ENCODE results near the gene WASHC4. TPM values are rescaled to one million over a fixed set of nuclear protein-coding genes. Genes with fewer than 3 reads are reported as not detected.

Gene WASHC4
- total and polyA plus RNA-seq, 2 experiments from 2014 or later = 75.7 to 83.0 TPM

DNA sequence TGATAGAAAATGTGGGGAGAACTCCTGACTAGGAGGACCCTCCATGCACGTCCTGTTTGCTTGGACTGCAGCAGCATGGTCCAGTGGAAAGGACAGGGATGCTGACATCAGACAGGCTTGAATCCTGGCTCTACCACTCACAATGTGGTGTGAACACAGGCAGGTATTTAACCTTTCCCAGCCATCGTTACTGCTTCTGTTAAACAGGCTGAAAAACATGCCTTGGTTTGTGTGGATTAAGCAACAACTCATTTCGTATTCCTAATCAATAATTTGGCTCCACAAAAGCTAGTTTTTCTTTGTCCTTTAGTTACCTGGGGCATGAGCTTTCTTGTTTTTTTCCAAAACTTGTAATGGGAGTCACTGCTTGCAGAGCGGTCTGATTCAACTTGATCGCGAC lies 87.4 kb downstream of the WASHC4 start:
- Mint-ChIP-seq H3K36me3 (ENCODE audit: low read depth) (peaks cover 20% of the 10 kb centered on the region), H3K27ac (no peak overlapping the region), H3K27me3 (ENCODE audit: insufficient read depth, low read depth, poor library complexity) (peaks cover 2% of the 10 kb centered on the region)

DNA sequence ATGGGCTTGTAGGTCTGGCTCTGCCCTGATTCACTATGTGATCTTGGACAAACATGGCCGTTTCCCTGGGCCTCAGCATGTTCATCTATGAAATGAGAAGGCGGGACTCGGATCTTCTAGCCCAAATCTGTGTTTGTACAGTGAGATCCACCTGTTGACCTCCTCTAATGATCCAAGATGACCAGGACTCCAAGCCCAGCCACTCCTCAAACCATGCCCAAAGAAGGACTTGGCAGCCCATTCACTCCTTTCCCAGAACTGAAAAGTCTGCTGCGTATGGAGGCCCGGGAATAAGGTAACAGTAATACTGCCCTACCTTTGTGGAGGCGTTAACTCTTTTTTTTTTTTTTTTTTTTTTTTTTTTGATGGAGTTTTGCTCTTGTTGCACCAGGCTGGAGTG lies 88.6 kb downstream of the WASHC4 start:
- H3K79me2 ChIP-seq (replicated peaks; ENCODE audit: insufficient read depth) = no peaks in the 10 kb centered on the region
- H3K4me3 ChIP-seq = no peak overlapping the region
- Mint-ChIP-seq H3K9me3 (no peaks in the 10 kb centered on the region), H3K36me3 (ENCODE audit: low read depth) (peaks cover 23% of the 10 kb centered on the region), H3K4me3 (no peak overlapping the region), H3K4me1 (peaks cover under 1% of the 10 kb centered on the region; the same call in 2 of the 3 replicates), H3K27ac (no peak overlapping the region), H3K27me3 (ENCODE audit: insufficient read depth, low read depth, poor library complexity) (peaks cover 2% of the 10 kb centered on the region)
- H3K4me1 ChIP-seq (ENCODE audit: insufficient read depth) = peaks cover 4% of the 10 kb centered on the region; the same call in 1 of the 2 replicates
- no peak overlapping the region for H3K27ac ChIP-seq (ENCODE audit: low read depth)
- TF ChIP-seq EZH2phosphoT487 (IDR thresholded peaks at IDR 0.05; ENCODE audit: unreplicated experiment) (no peak), EZH2 (IDR thresholded peaks at IDR 0.05; ENCODE audit: low read depth, unreplicated experiment) (no peak), POLR2AphosphoS5 (IDR thresholded peaks at IDR 0.05; ENCODE audit: low read depth) (no peak), NANOG (IDR thresholded peaks at IDR 0.05; ENCODE audit: borderline replicate concordance) (no peak), CREB1 (CRISPR knock-in tag; IDR thresholded peaks at IDR 0.05; ENCODE audit: low read depth) (no peak), ZNF114 (CRISPR knock-in tag; IDR thresholded peaks at IDR 0.05) (no peak), JUNB (IDR thresholded peaks at IDR 0.05; ENCODE audit: unreplicated experiment) (no peak)
- TF ChIP-seq, protein P1, sequence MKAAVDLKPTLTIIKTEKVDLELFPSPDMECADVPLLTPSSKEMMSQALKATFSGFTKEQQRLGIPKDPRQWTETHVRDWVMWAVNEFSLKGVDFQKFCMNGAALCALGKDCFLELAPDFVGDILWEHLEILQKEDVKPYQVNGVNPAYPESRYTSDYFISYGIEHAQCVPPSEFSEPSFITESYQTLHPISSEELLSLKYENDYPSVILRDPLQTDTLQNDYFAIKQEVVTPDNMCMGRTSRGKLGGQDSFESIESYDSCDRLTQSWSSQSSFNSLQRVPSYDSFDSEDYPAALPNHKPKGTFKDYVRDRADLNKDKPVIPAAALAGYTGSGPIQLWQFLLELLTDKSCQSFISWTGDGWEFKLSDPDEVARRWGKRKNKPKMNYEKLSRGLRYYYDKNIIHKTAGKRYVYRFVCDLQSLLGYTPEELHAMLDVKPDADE (IDR thresholded peaks at IDR 0.05) = no peak
- TF ChIP-seq, protein P2, sequence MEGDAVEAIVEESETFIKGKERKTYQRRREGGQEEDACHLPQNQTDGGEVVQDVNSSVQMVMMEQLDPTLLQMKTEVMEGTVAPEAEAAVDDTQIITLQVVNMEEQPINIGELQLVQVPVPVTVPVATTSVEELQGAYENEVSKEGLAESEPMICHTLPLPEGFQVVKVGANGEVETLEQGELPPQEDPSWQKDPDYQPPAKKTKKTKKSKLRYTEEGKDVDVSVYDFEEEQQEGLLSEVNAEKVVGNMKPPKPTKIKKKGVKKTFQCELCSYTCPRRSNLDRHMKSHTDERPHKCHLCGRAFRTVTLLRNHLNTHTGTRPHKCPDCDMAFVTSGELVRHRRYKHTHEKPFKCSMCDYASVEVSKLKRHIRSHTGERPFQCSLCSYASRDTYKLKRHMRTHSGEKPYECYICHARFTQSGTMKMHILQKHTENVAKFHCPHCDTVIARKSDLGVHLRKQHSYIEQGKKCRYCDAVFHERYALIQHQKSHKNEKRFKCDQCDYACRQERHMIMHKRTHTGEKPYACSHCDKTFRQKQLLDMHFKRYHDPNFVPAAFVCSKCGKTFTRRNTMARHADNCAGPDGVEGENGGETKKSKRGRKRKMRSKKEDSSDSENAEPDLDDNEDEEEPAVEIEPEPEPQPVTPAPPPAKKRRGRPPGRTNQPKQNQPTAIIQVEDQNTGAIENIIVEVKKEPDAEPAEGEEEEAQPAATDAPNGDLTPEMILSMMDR (conservative IDR thresholded peaks at IDR 0.05; ENCODE audit: low read depth in 2 of 2) = no peak
- H3K4me2 ChIP-seq = no peak overlapping the region
- no peaks in the 10 kb centered on the region for H3K27me3 ChIP-seq (ENCODE audit: insufficient read depth)
- peaks cover 13% of the 10 kb centered on the region; the same call in 1 of the 2 replicates for H3K36me3 ChIP-seq (ENCODE audit: insufficient read depth)
- DNase-seq (ENCODE audit: low spot score) (no peak), ATAC-seq (no peak)
- H4K20me1 ChIP-seq (replicated peaks; ENCODE audit: insufficient read depth) = no peaks in the 10 kb centered on the region
- H2AFZ ChIP-seq = no peak overlapping the region
- H3F3A ChIP-seq (replicated peaks; ENCODE audit: low read depth) = no peaks in the 10 kb centered on the region
- H3K9me2 ChIP-seq (ENCODE audit: insufficient read depth) = no peaks in the 10 kb centered on the region

More for the DNA sequence above, 87.4 kb downstream of the WASHC4 start:
- H2AFZ ChIP-seq = no peak overlapping the region
- no peaks in the 10 kb centered on the region for H3F3A ChIP-seq (replicated peaks; ENCODE audit: low read depth)
- H3K36me3 ChIP-seq (ENCODE audit: insufficient read depth) = peaks cover 13% of the 10 kb centered on the region; the same call in 1 of the 2 replicates
- no peaks in the 10 kb centered on the region for H3K79me2 ChIP-seq (replicated peaks; ENCODE audit: insufficient read depth)
- TF ChIP-seq, protein P2 (conservative IDR thresholded peaks at IDR 0.05; ENCODE audit: low read depth in 2 of 2) = no peak
- TF ChIP-seq POLR2AphosphoS5 (IDR thresholded peaks at IDR 0.05; ENCODE audit: low read depth) (no peak), CREB1 (CRISPR knock-in tag; IDR thresholded peaks at IDR 0.05; ENCODE audit: low read depth) (no peak), JUNB (IDR thresholded peaks at IDR 0.05; ENCODE audit: unreplicated experiment) (no peak), STAT1 (IDR thresholded peaks at IDR 0.05; ENCODE audit: unreplicated experiment) (no peak), EZH2phosphoT487 (IDR thresholded peaks at IDR 0.05; ENCODE audit: unreplicated experiment) (no peak), ZNF331 (CRISPR knock-in tag; IDR thresholded peaks at IDR 0.05; ENCODE audit: low read depth) (no peak), NANOG (IDR thresholded peaks at IDR 0.05; ENCODE audit: borderline replicate concordance) (no peak)
- H3K4me2 ChIP-seq = no peak overlapping the region
- H3K27ac ChIP-seq (ENCODE audit: low read depth) = 0 out of 2 replicates have a peak overlapping the region, but pooled peaks have one; percentile 63
- H3K4me1 ChIP-seq (ENCODE audit: insufficient read depth) = peaks cover 4% of the 10 kb centered on the region; the same call in 1 of the 2 replicates
- H3K9me2 ChIP-seq (ENCODE audit: insufficient read depth) = no peaks in the 10 kb centered on the region
- DNase-seq (ENCODE audit: low spot score) = no peak
- Mint-ChIP-seq H3K4me1 (no peaks in the 10 kb centered on the region), H3K9me3 (no peaks in the 10 kb centered on the region; the same call in 2 of the 3 replicates), H3K4me3 (no peak overlapping the region)
- no peak overlapping the region for H3K4me3 ChIP-seq
- no peaks in the 10 kb centered on the region for H4K20me1 ChIP-seq (replicated peaks; ENCODE audit: insufficient read depth)
- H3K27me3 ChIP-seq (ENCODE audit: insufficient read depth) = no peaks in the 10 kb centered on the region
- no peak for ATAC-seq

All from GM23338 (cell line).